ENCODE measurements around the gene GNAO1.

GNAO1 gene

DNA sequence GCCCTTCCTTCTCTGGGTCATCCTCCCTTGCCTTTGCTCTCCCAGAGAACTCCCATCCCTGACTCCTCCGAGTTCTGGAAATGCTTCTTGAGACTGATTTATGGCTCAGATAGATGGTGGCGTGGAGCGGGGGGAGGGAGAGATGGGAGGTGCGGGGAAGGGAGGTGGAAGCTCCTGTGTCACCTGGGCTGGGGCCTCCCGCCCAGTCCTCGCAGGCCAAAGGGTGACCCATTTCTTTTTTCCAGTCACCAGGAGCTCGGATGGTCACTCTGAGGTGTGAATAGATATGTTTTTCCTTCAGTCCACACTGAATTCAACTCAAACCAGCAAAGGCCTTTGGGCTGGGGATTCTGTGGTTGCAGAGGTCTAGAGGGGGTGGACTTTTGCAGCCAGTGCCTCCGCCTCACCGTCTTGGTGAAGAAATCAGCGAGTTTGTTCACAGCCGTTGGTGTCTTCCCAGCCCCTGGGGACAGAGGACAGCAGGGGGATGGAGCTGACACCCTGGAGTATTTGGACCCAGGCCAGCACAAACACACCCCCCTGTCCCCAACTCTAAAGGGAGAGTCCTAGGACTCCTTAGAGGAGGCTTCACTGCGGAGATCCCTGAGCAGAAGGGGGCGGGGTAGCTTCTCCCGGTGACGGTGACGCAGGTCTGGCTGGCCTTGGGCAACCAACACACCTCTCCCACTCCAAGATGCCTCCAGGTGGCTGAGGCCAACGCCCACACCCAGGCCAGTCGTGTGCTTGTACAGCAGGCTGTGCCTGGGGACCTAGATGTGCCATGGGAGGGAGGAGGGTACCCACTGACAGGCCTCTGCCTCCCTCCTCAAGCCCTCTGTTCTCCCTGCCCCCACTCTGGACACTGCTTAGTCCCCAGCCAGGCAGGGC lies 153.5 kb downstream of the GNAO1 start:
- H3K4me1 ChIP-seq (ENCODE audit: control insufficient read depth in 1 of 2, insufficient read depth in 2 of 2, low read length in 2 of 2), result peaks cover 0 to 3% of the 10 kb centered on the region in 2 donors
- H3K27me3 ChIP-seq (ENCODE audit: control insufficient read depth in 1 of 2, insufficient read depth in 2 of 2, low read length in 2 of 2), result no peaks in the 10 kb centered on the region
- no peak overlapping the region for H3K4me3 ChIP-seq (ENCODE audit: low read depth in 1 of 2, low read length in 2 of 2)
- no peaks in the 10 kb centered on the region for H3K9me3 ChIP-seq (ENCODE audit: control insufficient read depth in 1 of 2, low read length in 2 of 2)
- no peak overlapping the region for H3K9ac ChIP-seq (ENCODE audit: low read depth in 1 of 2, low read length in 2 of 2)
- H3K27ac ChIP-seq (ENCODE audit: low read depth, low read length), result no peak overlapping the region
- no peaks in the 10 kb centered on the region for H3K36me3 ChIP-seq (ENCODE audit: control insufficient read depth in 1 of 2, insufficient read depth in 2 of 2, low read length in 2 of 2)

- H3K36me3 ChIP-seq (ENCODE audit: control insufficient read depth in 1 of 2, insufficient read depth in 2 of 2, low read length in 2 of 2), result no peaks in the 10 kb centered on the region
- H3K27me3 ChIP-seq (ENCODE audit: control insufficient read depth in 1 of 2, insufficient read depth in 2 of 2, low read length in 2 of 2), result no peaks in the 10 kb centered on the region
- no peak overlapping the region for H3K4me3 ChIP-seq (ENCODE audit: low read depth in 1 of 2, low read length in 2 of 2)
- no peak overlapping the region for H3K27ac ChIP-seq (ENCODE audit: low read depth, low read length)
- H3K9ac ChIP-seq (ENCODE audit: low read depth in 1 of 2, low read length in 2 of 2), result no peak overlapping the region
- H3K9me3 ChIP-seq (ENCODE audit: control insufficient read depth in 1 of 2, low read length in 2 of 2), result no peaks in the 10 kb centered on the region
- peaks cover 0 to 3% of the 10 kb centered on the region in 2 donors for H3K4me1 ChIP-seq (ENCODE audit: control insufficient read depth in 1 of 2, insufficient read depth in 2 of 2, low read length in 2 of 2)
Observed at GRCh38 chr16:56345406-56346050, 154.2 kb downstream of the GNAO1 start.

GRCh38 chr16:56346131-56346890 lies 155.0 kb downstream of the GNAO1 start:
- Histone ChIP-seq H3K27me3 (ENCODE audit: control insufficient read depth in 1 of 2, insufficient read depth in 2 of 2, low read length in 2 of 2) (no peaks in the 10 kb centered on the region), H3K4me3 (ENCODE audit: low read depth in 1 of 2, low read length in 2 of 2) (no peak overlapping the region), H3K36me3 (ENCODE audit: control insufficient read depth in 1 of 2, insufficient read depth in 2 of 2, low read length in 2 of 2) (no peaks in the 10 kb centered on the region), H3K27ac (ENCODE audit: low read depth, low read length) (no peak overlapping the region), H3K4me1 (ENCODE audit: control insufficient read depth in 1 of 2, insufficient read depth in 2 of 2, low read length in 2 of 2) (peaks cover 0 to 3% of the 10 kb centered on the region in 2 donors), H3K9ac (ENCODE audit: low read depth in 1 of 2, low read length in 2 of 2) (no peak overlapping the region), H3K9me3 (ENCODE audit: control insufficient read depth in 1 of 2, low read length in 2 of 2) (no peaks in the 10 kb centered on the region)

DNA sequence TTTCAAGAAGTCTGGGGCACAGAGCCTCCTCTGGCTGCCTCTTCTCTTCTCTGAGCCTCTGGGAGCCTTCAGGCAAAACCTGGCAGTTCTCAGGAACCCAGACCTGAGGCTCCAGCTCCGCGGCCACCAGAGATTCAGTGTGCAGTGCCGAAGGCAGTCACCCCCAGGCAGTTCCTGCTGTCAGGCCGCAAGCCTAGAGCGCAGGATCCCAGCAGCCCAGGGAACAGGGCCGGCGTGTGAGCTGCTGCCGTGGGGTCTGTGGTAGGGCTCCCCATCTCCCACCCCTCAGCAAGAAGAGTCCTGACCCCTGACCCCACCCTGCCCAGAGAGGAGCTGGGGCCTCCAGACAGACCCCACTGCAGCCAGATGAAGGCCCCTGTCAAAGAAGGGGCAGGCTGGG lies 155.9 kb downstream of the GNAO1 start:
- Histone ChIP-seq H3K36me3 (ENCODE audit: control insufficient read depth in 1 of 2, insufficient read depth in 2 of 2, low read length in 2 of 2) (no peaks in the 10 kb centered on the region), H3K27me3 (ENCODE audit: control insufficient read depth in 1 of 2, insufficient read depth in 2 of 2, low read length in 2 of 2) (no peaks in the 10 kb centered on the region), H3K9me3 (ENCODE audit: control insufficient read depth in 1 of 2, low read length in 2 of 2) (no peaks in the 10 kb centered on the region), H3K4me1 (ENCODE audit: control insufficient read depth in 1 of 2, insufficient read depth in 2 of 2, low read length in 2 of 2) (peaks cover 0 to 3% of the 10 kb centered on the region in 2 donors), H3K4me3 (ENCODE audit: low read depth in 1 of 2, low read length in 2 of 2) (no peak overlapping the region), H3K9ac (ENCODE audit: low read depth in 1 of 2, low read length in 2 of 2) (no peak overlapping the region), H3K27ac (ENCODE audit: low read depth, low read length) (no peak overlapping the region)

GRCh38 chr16:56347670-56348069 lies 156.4 kb downstream of the GNAO1 start:
- no peaks in the 10 kb centered on the region for H3K9me3 ChIP-seq (ENCODE audit: control insufficient read depth in 1 of 2, low read length in 2 of 2)
- H3K27ac ChIP-seq (ENCODE audit: low read depth, low read length), result no peak overlapping the region
- no peak overlapping the region for H3K9ac ChIP-seq (ENCODE audit: low read depth in 1 of 2, low read length in 2 of 2)
- H3K4me3 ChIP-seq (ENCODE audit: low read depth in 1 of 2, low read length in 2 of 2), result no peak overlapping the region
- H3K36me3 ChIP-seq (ENCODE audit: control insufficient read depth in 1 of 2, insufficient read depth in 2 of 2, low read length in 2 of 2), result no peaks in the 10 kb centered on the region
- H3K4me1 ChIP-seq (ENCODE audit: control insufficient read depth in 1 of 2, insufficient read depth in 2 of 2, low read length in 2 of 2), result peaks cover 0 to 3% of the 10 kb centered on the region in 2 donors
- H3K27me3 ChIP-seq (ENCODE audit: control insufficient read depth in 1 of 2, insufficient read depth in 2 of 2, low read length in 2 of 2), result no peaks in the 10 kb centered on the region

DNA sequence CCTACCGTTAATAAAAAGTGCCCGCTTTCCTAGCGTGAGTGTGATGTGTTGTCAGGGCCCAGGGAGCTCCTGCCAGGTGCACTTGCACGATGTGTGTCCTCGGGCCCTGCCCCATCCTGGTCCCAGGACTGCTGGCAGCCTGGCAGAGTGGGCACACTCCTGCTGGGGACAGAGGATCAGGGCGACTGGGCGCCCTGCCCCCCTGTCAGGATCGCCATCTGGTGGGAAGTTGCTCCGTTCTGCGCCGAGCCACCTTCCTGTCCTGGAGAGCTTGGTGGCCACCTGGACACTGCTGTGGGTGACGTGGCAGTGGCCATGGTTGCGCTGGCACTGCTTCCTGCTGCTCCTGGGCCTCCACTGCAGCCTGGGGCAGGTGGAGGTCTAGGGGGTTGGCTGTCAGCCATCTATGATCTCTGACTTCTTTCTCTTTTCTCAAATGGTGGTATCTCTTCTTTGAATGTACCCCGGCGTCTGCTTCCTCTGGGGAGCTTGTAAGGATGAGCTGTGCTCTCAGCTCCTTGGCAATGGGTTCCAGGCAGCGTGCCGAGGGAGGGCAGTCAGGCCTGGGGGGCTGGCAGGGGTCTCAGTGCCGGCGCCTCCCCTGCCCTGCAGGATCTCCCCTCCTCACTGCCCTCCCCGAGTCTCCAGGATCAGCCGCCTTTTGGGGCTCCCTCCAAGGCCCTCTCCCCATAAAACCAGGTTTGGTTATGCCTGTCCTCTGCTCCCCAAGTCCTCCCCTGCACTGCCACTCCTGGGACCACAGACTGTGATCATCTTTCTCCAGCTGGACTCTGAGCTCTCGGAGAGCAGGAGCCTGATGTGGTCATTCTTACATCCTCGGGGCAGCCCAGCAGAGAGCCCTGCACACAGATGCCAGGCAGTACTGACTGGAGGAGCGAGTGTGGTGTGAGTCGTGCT lies 157.1 kb downstream of the GNAO1 start:
- Histone ChIP-seq H3K4me3 (ENCODE audit: low read depth in 1 of 2, low read length in 2 of 2) (no peak overlapping the region), H3K4me1 (ENCODE audit: control insufficient read depth in 1 of 2, insufficient read depth in 2 of 2, low read length in 2 of 2) (peaks cover 0 to 3% of the 10 kb centered on the region in 2 donors), H3K36me3 (ENCODE audit: control insufficient read depth in 1 of 2, insufficient read depth in 2 of 2, low read length in 2 of 2) (no peaks in the 10 kb centered on the region), H3K9ac (ENCODE audit: low read depth in 1 of 2, low read length in 2 of 2) (no peak overlapping the region), H3K9me3 (ENCODE audit: control insufficient read depth in 1 of 2, low read length in 2 of 2) (no peaks in the 10 kb centered on the region), H3K27me3 (ENCODE audit: control insufficient read depth in 1 of 2, insufficient read depth in 2 of 2, low read length in 2 of 2) (no peaks in the 10 kb centered on the region), H3K27ac (ENCODE audit: low read depth, low read length) (no peak overlapping the region)

DNA sequence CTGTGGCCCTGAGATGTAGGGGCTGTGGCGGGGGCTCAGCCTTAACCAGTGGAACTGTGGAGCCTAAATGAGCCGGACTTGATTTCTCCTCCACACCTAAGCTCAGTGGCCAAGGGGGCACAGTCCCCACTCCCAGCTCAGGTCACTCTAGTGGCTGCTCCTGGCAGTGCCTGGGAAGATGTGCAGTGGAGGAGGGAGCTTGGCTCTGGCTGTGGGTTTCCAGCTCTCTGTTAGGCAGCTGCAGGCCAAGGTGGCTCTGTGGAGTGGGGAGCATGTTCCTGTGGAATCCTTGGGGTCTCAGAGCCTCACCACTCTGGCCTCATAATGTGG lies 157.8 kb downstream of the GNAO1 start:
- H3K4me3 ChIP-seq (ENCODE audit: low read depth in 1 of 2, low read length in 2 of 2), result no peak overlapping the region
- H3K4me1 ChIP-seq (ENCODE audit: control insufficient read depth in 1 of 2, insufficient read depth in 2 of 2, low read length in 2 of 2), result peaks cover 0 to 3% of the 10 kb centered on the region in 2 donors
- no peaks in the 10 kb centered on the region for H3K9me3 ChIP-seq (ENCODE audit: control insufficient read depth in 1 of 2, low read length in 2 of 2)
- no peaks in the 10 kb centered on the region for H3K27me3 ChIP-seq (ENCODE audit: control insufficient read depth in 1 of 2, insufficient read depth in 2 of 2, low read length in 2 of 2)
- H3K9ac ChIP-seq (ENCODE audit: low read depth in 1 of 2, low read length in 2 of 2), result no peak overlapping the region
- H3K27ac ChIP-seq (ENCODE audit: low read depth, low read length), result no peak overlapping the region
- no peaks in the 10 kb centered on the region for H3K36me3 ChIP-seq (ENCODE audit: control insufficient read depth in 1 of 2, insufficient read depth in 2 of 2, low read length in 2 of 2)

- Histone ChIP-seq H3K9ac (ENCODE audit: low read depth in 1 of 2, low read length in 2 of 2) (no peak overlapping the region), H3K9me3 (ENCODE audit: control insufficient read depth in 1 of 2, low read length in 2 of 2) (no peaks in the 10 kb centered on the region), H3K4me3 (ENCODE audit: low read depth in 1 of 2, low read length in 2 of 2) (no peak overlapping the region), H3K4me1 (ENCODE audit: control insufficient read depth in 1 of 2, insufficient read depth in 2 of 2, low read length in 2 of 2) (peaks cover 0 to 3% of the 10 kb centered on the region in 2 donors), H3K27me3 (ENCODE audit: control insufficient read depth in 1 of 2, insufficient read depth in 2 of 2, low read length in 2 of 2) (no peaks in the 10 kb centered on the region), H3K36me3 (ENCODE audit: control insufficient read depth in 1 of 2, insufficient read depth in 2 of 2, low read length in 2 of 2) (no peaks in the 10 kb centered on the region), H3K27ac (ENCODE audit: low read depth, low read length) (no peak overlapping the region)
Observed at GRCh38 chr16:56349711-56350161, 158.4 kb downstream of the GNAO1 start.

DNA sequence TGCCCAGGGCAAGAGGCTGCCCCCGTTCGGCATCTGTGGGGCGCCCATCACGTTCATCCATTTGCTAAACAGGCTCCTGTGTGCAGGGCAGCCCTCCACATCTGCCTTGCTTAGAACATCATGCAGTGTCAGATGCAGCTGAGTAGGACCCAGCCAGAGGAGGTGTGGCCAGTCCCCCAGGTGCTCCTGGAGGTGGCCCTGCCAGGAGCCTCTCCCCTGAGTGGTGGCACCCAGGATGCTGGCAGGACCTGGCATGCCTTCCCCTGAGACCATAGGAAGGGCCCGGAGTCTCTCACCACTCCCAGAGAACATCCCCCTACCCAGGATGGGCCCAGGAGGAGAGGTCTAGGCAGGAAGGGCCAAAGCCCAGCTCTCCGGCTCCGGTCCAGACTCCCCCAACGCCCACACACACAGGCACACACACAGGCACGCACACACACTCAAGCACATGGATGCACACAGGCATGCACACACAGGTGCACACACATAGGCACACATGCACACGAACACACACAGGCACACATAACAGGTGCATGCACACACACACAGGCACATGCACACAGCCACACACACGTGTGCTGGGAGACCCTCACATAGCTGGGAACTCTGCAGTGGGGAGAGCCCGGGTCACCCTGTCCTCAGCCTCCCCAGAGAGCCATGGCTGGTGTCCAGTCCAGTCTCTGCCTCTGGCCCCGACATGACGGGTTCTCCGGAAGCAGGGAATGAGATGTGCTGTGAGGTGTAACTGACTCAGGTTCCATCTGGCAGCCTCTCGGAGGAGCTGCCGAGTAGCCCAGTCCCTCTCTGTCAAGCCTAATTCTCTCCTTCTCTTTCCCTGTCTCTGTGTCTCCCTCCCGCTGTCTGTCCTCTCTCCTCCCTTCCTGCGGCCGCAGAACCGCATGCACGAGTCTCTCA lies 159.5 kb downstream of the GNAO1 start:
- Histone ChIP-seq H3K9me3 (ENCODE audit: control insufficient read depth in 1 of 2, low read length in 2 of 2) (no peaks in the 10 kb centered on the region), H3K9ac (ENCODE audit: low read depth in 1 of 2, low read length in 2 of 2) (no peak overlapping the region), H3K4me1 (ENCODE audit: control insufficient read depth in 1 of 2, insufficient read depth in 2 of 2, low read length in 2 of 2) (no peaks in the 10 kb centered on the region), H3K36me3 (ENCODE audit: control insufficient read depth in 1 of 2, insufficient read depth in 2 of 2, low read length in 2 of 2) (no peaks in the 10 kb centered on the region), H3K27me3 (ENCODE audit: control insufficient read depth in 1 of 2, insufficient read depth in 2 of 2, low read length in 2 of 2) (no peaks in the 10 kb centered on the region), H3K4me3 (ENCODE audit: low read depth in 1 of 2, low read length in 2 of 2) (no peak overlapping the region), H3K27ac (ENCODE audit: low read depth, low read length) (no peak overlapping the region)

Data from duodenal mucosa (tissue), 2 donors.